ENCODE measurements around the gene DIO1.

The DIO1 gene

GRCh38 chr1:53894644-53895043 lies 657 bp downstream of the DIO1 start:
- no peak for DNase-seq (ENCODE audit: low spot score)

GRCh38 chr1:53895421-53895820 lies 1.4 kb downstream of the DIO1 start:
- no peak for DNase-seq (ENCODE audit: low spot score)

GRCh38 chr1:53896635-53897229 lies 2.7 kb downstream of the DIO1 start:
- no peak for DNase-seq (ENCODE audit: low spot score)

GRCh38 chr1:53899206-53899628 lies 5.2 kb downstream of the DIO1 start:
- DNase-seq (ENCODE audit: low spot score), result no peak

GRCh38 chr1:53899708-53900107 lies 5.7 kb downstream of the DIO1 start:
- DNase-seq (ENCODE audit: low spot score), result no peak

- DNase-seq (ENCODE audit: low spot score), result no peak
Measured at GRCh38 chr1:53902235-53903138, 8.5 kb downstream of the DIO1 start.

- DNase-seq (ENCODE audit: low spot score), result no peak
Measured at GRCh38 chr1:53905509-53905908, 11.5 kb downstream of the DIO1 start.

- no peak for DNase-seq (ENCODE audit: low spot score)
Measured at GRCh38 chr1:53906121-53906520, 12.1 kb downstream of the DIO1 start.

GRCh38 chr1:53909946-53910345 lies 16.0 kb downstream of the DIO1 start:
- no peak for DNase-seq (ENCODE audit: low spot score)

GRCh38 chr1:53911442-53911841 lies 17.5 kb downstream of the DIO1 start:
- no peak for DNase-seq (ENCODE audit: low spot score)

- DNase-seq (ENCODE audit: low spot score), result no peak
Measured at GRCh38 chr1:53913352-53914033, 19.5 kb downstream of the DIO1 start.

GRCh38 chr1:53918343-53918742 lies 24.4 kb downstream of the DIO1 start:
- DNase-seq (ENCODE audit: low spot score), result no peak

- DNase-seq (ENCODE audit: low spot score), result no peak
Measured at GRCh38 chr1:53919675-53920066, 25.7 kb downstream of the DIO1 start.

GRCh38 chr1:53927376-53927881 lies 33.4 kb downstream of the DIO1 start:
- DNase-seq (ENCODE audit: low spot score), result no peak

GRCh38 chr1:53929246-53929960 lies 35.4 kb downstream of the DIO1 start:
- DNase-seq (ENCODE audit: low spot score), result no peak

GRCh38 chr1:53930932-53931331 lies 36.9 kb downstream of the DIO1 start:
- no peak for DNase-seq (ENCODE audit: low spot score)

GRCh38 chr1:53931523-53931922 lies 37.5 kb downstream of the DIO1 start:
- no peak for DNase-seq (ENCODE audit: low spot score)

GRCh38 chr1:53934170-53934765 lies 40.3 kb downstream of the DIO1 start:
- no peak for DNase-seq (ENCODE audit: low spot score)

- no peak for DNase-seq (ENCODE audit: low spot score)
Measured at GRCh38 chr1:53936430-53936829, 42.4 kb downstream of the DIO1 start.

- DNase-seq (ENCODE audit: low spot score), result no peak
Measured at GRCh38 chr1:53938136-53938830, 44.3 kb downstream of the DIO1 start.
